ENCODE results near the gene RGS18. TPM values are rescaled to one million over a fixed set of nuclear protein-coding genes. Genes with fewer than 3 reads are reported as not detected.

RGS18 gene
- total and polyA plus RNA-seq, 2 of the 8 experiments (the other 6 are each of a cell fraction or from before 2014, with no cell fraction given) = not detected

DNA sequence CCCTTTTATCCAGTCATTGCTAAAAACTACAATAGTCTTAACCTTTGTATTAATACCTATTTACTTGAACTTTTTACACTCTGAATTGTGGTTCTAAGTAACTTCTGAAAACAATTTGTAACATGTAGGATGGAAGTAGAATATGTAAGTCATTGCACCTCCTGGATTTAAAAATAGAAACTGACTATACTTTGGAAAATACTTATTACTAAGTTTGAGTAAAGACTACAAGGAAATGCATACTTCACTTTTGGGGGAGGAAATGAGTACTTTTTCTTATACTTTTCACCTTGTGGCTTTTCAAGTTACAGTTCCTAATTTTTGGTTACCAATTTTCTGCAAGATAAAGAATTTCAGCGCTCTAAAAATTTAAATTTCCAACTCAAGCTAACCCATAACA is 8.7 kb downstream of the RGS18 start:
- no peak overlapping the region for H3K9ac ChIP-seq (replicated peaks in 1 of 4; ENCODE audit: extremely low read depth in 1 of 4, low read depth in 3 of 4, low read length in 3 of 4)
- no peak overlapping the region for H2BK12ac ChIP-seq (ENCODE audit: low read depth, low read length)
- H3K9me3 ChIP-seq (ENCODE audit: insufficient read depth in 2 of 2, low read depth in 1 of 2, low read length in 1 of 2) = 0 out of 4 replicates have a peak, but pooled peaks cover 2 to 3% of the 10 kb centered on the region in 2 experiments
- no peak for DNase-seq (ENCODE audit: low read depth in 1 of 2, low spot score in 2 of 2)
- no peak for FAIRE-seq
- no peak overlapping the region for H3K4me2 ChIP-seq (ENCODE audit: insufficient read depth in 1 of 2, low read depth in 2 of 2, low read length in 2 of 2)
- no peak overlapping the region for H2BK20ac ChIP-seq (ENCODE audit: low read length)
- no peak overlapping the region for H2BK15ac ChIP-seq (ENCODE audit: low read length)
- H3K27ac ChIP-seq (ENCODE audit: low read depth, low read length) = no peak overlapping the region
- H3K79me2 ChIP-seq (ENCODE audit: control insufficient read depth in 1 of 2, insufficient read depth in 2 of 2, low read length in 2 of 2) = no peaks in the 10 kb centered on the region
- H4K5ac ChIP-seq (ENCODE audit: insufficient read length, low read depth, low read length) = no peak overlapping the region
- H3K23me2 ChIP-seq (ENCODE audit: low read depth, low read length) = no peaks in the 10 kb centered on the region
- peaks cover 0 to 4% (median 0%) of the 10 kb centered on the region in 4 experiments; a peak in 1 of 7 replicates for H3K4me1 ChIP-seq (replicated peaks in 1 of 4; ENCODE audit: control insufficient read depth in 3 of 4, insufficient read depth in 4 of 4, low read length in 3 of 4)
- CTCF ChIA-PET (ENCODE audit: partially characterized antibody) = no interaction called here
- H2AFZ ChIP-seq (ENCODE audit: low read length) = no peak overlapping the region
- H2BK120ac ChIP-seq (replicated peaks; ENCODE audit: low read depth, low read length) = no peak overlapping the region
- no peak overlapping the region for H3K4me3 ChIP-seq (ENCODE audit: extremely low read depth in 1 of 4, insufficient read depth in 2 of 4, low read depth in 3 of 4, low read length in 4 of 4)
- no peak overlapping the region for H3K18ac ChIP-seq (ENCODE audit: extremely low read depth, low read length)
- POLR2A ChIA-PET (ENCODE audit: partially characterized antibody) = interaction anchor here (0.6 kb wide), 1 partner anchor 119 kb away, joined by 3 read pairs; no protein-coding TSS in a partner anchor
- no peaks in the 10 kb centered on the region for H3K79me1 ChIP-seq (ENCODE audit: low read depth, low read length)
- no peaks in the 10 kb centered on the region for H4K20me1 ChIP-seq (replicated peaks in 1 of 2; ENCODE audit: control insufficient read depth in 1 of 2, insufficient read depth in 2 of 2, low read length in 2 of 2)
- no peak overlapping the region for H2BK5ac ChIP-seq (ENCODE audit: low read depth, low read length)
- no peaks in the 10 kb centered on the region for H3K36me3 ChIP-seq (ENCODE audit: control insufficient read depth in 2 of 4, insufficient read depth in 4 of 4, low read length in 3 of 4)
- no peak overlapping the region for H4K91ac ChIP-seq (replicated peaks; ENCODE audit: insufficient read length, low read length)
- H3K4ac ChIP-seq (replicated peaks; ENCODE audit: insufficient read length, low read depth, low read length) = no peak overlapping the region
- no peak overlapping the region for H4K8ac ChIP-seq (ENCODE audit: extremely low read depth, insufficient read depth, low read length)
- H3K23ac ChIP-seq (ENCODE audit: insufficient read length) = no peak overlapping the region
- H2AK5ac ChIP-seq (ENCODE audit: low read depth, low read length) = no peak overlapping the region
- no peak overlapping the region for H3K14ac ChIP-seq (ENCODE audit: insufficient read length)
- no peak overlapping the region for H3K56ac ChIP-seq (replicated peaks; ENCODE audit: insufficient read length, low read depth, low read length)
- WGBS, 2 experiments (ENCODE audit: extremely low coverage in 1 of 2, insufficient coverage in 1 of 2, insufficient read length in 1 of 2, insufficient replicate concordance in 2 of 2, low coverage in 1 of 2, low lambda C conversion rate in 2 of 2, missing lambda C conversion rate in 1 of 2) = 83% methylated on average over 1 of the region's 1 CpG; no CpG with 5 or more reads in 1 of the 2 experiments
- H3K27me3 ChIP-seq (replicated peaks in 1 of 4; ENCODE audit: control insufficient read depth in 3 of 4, extremely low read depth in 1 of 4, insufficient read depth in 3 of 4, low read length in 3 of 4) = no peaks in the 10 kb centered on the region
- no peak for TF ChIP-seq TBP (IDR thresholded peaks at IDR 0.05; ENCODE audit: low read depth, low read length)
- TF ChIP-seq RNF2 (IDR thresholded peaks at IDR 0.05; ENCODE audit: borderline replicate concordance, low read depth, low read length, missing control alignments, poor library complexity, severe bottlenecking) = no peak
- TF ChIP-seq TAF1 (IDR thresholded peaks at IDR 0.05; ENCODE audit: low read depth, low read length) = no peak
- TF ChIP-seq GABPA (IDR thresholded peaks at IDR 0.05; ENCODE audit: borderline replicate concordance, insufficient read depth, low read length) = no peak
- no peak for TF ChIP-seq SIN3A (conservative IDR thresholded peaks at IDR 0.05 in 1 of 2, IDR thresholded peaks at IDR 0.05 in 1 of 2; ENCODE audit: low read depth in 1 of 2, low read length in 2 of 2)
- no peak for TF ChIP-seq ZNF274 (IDR thresholded peaks at IDR 0.05; ENCODE audit: borderline replicate concordance, extremely low read depth, low read length)
- TF ChIP-seq KDM1A (IDR thresholded peaks at IDR 0.05; ENCODE audit: borderline replicate concordance, low read length) = no peak
- no peak for TF ChIP-seq PHF8 (conservative IDR thresholded peaks at IDR 0.05; ENCODE audit: low read depth, low read length)
- no peak for TF ChIP-seq TAF7 (optimal IDR thresholded peaks at IDR 0.05; ENCODE audit: borderline replicate concordance, low read depth, low read length)
- TF ChIP-seq NRF1 (IDR thresholded peaks at IDR 0.05; ENCODE audit: low read depth, low read length) = no peak
- TF ChIP-seq JUND (IDR thresholded peaks at IDR 0.05; ENCODE audit: low read length) = no peak
- TF ChIP-seq RAD21 (IDR thresholded peaks at IDR 0.05 in 1 of 2, conservative IDR thresholded peaks at IDR 0.05 in 1 of 2; ENCODE audit: low read depth in 2 of 2, low read length in 2 of 2) = no peak
- no peak for TF ChIP-seq CREB1 (IDR thresholded peaks at IDR 0.05)
- TF ChIP-seq SIRT6 (IDR thresholded peaks at IDR 0.05; ENCODE audit: low read length) = no peak
